Retina (tissue), 1 donor: ENCODE results near the gene TSC22D4.
"Not testable (repeated sequence)": the region's sequence is repeated elsewhere in the genome, so short reads cannot be mapped to it uniquely, and the experiment has no call there.

ENCODE experiments used
- DNase-seq: peaks from one replicate; pipeline ENCODE4 v3.0.0-alpha.2; 2016

TSC22D4 gene

DNA sequence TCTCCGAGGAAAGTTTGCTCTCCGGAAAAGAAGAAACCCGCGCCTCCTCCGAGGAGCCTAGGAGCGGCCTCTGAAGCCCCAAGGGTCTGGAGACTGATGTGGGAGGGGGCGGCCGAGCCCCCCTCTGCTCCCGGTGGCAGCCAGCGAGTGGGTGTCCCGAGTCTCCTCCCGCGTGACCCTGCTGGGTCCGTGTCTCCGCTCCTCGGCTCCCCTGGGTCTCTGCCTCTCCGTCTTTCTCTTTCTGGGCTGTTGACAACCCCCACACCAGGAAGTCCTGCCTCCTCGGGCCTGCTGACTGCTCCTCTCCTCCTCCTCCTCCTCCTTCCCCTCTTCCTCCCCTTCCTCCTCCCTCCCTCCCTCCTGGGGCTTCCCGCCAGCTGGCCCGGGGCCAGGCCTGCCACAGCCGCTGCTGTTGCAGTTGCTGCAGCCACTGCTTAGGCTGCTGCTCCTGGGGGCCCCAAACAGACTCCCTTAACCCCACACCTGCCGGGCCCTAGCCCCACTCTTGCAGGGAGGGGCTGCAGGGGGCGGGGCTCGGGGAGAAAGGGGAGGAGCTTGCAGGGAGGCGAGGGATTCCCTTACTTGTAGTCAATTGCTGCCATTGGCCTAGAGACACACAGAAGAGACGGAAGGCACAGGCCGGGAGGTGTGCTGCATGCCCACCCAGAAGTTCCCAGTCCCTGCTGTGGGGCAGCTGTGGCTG lies at the start of gene TSC22D4:
Gene TSC22D4, minus strand, starts transcription at position 257 of the 703 bp plus-strand sequence. CDS start 1,176 bp downstream, outside the sequence.
- peak; percentile 93 for DNase-seq

DNA sequence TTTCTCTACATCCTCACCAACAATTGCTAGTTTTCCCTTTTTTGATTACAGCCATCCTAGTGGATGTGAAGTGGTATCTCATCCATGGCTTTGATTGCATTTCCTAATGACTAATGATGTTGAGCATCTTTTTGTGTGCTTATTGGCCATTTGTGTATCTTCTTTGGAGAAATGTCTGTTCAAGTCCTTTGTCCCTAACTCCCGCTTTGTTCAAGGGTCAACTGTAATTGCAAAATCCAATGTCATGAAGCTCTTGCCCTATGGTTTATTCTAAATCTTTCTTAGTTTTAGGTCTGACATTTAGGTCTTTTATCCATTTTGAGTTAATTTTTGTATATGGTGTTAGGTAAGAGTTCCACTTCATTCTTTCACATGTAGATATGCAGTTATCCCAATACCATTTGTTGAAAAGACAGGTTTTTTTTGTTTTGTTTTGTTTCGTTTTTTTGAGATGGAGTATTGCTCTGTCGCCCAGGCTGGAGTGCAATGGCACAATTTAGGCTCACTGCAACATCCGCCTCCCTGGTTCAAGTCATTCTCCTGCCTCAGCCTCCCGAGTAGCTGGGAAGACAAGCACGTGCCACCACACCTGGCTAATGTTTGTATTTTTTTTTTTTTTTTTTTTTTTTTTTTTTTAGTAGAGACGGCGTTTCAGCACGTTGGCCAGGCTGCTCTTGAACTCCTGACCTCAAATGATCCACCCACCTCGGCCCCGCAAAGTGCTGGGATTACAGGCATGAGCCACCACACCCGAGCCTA lies 49.3 kb upstream of the TSC22D4 start:
- not testable (repeated sequence) for DNase-seq

DNA sequence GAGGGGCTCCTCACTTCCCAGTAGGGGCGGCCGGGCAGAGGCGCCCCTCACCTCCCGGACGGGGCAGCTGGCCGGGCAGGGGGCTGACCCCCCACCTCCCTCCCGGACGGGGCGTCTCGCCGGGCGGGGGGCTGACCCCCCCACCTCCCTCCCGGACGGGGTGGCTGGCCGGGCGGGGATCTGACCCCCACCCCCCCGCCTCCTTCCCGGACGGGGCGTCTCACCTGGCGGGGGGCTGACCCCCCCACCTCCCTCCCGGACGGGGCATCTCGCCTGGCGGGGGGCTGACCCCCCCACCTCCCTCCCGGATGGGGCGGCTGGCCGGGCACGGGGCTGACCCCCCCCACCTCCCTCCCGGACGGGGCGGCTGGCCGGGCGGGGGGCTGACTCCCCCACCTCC lies 44.2 kb upstream of the TSC22D4 start:
- not testable (repeated sequence) for DNase-seq

DNA sequence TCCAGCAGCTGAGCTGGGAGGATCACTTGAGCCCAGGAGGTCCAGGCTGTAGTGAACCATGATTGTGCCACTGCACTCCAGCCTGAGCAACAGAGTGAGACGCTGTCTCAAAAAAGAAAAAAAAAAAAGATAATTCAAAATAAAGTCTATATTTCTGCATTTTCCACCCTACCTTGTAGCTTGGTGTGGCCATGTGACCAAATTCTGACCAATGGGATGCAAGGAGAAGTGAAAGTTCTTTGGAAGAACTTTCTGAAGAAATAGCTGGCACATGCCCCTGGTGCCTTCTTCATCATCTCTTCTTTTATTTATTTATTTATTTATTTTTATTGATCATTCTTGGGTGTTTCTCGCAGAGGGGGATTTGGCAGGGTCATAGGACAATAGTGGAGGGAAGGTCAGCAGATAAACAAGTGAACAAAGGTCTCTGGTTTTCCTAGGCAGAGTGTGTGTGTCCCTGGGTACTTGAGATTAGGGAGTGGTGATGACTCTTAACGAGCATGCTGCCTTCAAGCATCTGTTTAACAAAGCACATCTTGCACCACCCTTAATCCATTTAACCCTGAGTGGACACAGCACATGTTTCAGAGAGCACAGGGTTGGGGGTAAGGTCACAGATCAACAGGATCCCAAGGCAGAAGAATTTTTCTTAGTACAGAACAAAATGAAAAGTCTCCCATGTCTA lies 43.0 kb upstream of the TSC22D4 start:
- DNase-seq: not testable (repeated sequence)

DNA sequence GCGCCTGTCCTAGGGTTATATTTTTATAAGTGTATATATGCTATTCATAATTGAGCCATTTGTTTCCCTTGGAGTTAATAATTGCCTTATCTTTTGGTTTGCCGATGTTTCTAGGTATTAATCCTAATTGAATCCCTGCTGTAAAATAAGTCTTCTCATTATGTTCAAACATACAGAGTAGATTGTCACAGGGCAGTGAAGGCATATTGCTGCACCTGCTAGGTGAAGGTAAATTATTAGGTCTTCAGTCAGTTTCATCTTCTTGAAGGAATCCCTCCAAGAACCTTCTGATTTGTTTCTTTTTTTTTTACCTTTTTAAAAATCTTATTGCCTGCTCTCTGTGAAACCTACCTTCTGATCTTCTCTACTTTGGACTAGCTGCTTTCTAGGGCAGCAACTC lies 42.1 kb upstream of the TSC22D4 start:
- DNase-seq: no peak

DNA sequence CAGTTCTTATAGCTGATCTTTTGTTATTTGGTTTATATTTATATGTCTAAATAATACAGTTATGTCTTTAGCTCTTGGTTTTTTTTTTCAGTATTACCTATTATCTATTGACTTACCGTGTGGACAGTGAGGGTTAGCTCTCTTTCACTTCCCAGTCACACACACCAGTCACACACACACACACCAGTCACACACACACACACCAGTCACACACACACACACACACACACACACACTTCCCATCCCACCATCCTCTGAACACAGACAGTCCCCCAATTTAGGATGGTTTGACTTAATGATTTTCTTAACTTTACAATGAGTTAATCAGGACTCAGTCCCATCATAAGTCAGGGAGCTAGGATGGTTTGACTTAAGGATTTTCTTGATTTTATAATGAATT lies 41.1 kb upstream of the TSC22D4 start:
- no peak for DNase-seq

DNA sequence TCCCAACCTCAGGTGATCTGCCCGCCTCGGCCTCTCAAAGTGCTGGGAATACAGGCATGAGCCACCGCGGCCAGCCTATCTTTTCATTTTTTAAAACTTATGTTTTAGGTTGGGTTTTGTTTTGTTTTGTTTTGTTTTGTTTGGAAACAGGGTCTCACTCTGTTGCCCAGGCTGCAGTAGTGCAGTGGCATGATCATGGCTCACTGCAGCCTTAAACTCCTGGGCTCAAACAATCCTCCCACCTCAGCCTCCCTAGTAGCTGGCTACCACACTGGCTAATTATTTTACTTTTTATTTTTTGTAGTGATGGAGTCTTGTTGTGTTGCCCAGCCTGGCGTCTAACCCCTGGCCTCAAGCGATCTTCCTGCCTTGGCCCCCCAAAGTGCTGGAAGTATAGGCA lies 40.6 kb upstream of the TSC22D4 start:
- DNase-seq: no peak

DNA sequence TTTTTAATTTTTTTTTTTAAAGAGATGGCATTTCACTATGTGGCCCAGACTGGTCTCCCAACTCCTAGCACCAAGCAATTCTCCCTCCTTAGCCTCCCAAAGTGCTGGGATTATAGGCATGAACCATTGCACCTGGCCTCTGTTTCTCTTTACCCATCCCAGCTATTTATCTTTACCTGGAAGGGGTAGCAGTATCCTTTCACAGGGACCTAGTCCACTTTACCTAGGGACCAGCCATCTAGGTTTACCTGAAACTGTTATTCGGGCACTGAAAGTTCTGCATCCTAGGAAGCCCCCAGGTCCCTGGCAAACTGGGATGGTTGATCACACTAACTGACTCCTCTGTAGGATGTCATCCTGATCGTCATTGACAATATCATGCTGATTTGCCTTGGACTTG lies 38.3 kb upstream of the TSC22D4 start:
- DNase-seq: no peak

DNA sequence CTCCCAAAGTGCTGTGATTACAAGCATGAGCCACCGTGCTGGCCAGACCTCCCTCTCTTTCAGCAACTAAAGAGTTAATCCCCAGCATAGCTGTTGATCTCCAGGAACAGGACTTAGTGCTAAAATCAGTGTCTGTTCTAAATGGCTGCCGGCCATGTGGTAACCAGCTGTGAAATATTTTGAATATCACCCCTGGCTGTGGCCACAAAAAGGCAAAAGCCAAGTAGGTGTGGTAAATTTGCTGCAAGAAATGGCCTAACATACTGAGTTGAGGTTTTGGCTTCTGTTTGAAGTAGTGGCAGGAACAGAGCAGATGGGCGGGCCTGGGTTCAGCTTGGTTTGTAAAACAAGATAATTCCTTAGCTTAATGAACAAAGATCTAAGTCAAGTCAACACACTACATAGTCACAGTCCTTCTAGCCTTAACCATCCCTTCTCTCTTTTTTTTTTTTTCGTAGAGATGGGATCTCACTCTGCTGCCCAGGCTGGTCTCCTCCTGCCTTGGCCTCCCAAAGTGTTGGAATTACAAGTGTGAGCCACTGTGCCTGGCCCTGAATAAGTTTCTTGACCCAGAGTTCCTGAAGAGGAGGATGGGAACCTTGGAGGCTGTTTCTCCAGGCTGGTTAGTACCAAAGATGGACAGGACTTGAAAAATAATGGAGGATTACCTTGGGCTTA lies 37.3 kb upstream of the TSC22D4 start:
- DNase-seq: no peak

DNA sequence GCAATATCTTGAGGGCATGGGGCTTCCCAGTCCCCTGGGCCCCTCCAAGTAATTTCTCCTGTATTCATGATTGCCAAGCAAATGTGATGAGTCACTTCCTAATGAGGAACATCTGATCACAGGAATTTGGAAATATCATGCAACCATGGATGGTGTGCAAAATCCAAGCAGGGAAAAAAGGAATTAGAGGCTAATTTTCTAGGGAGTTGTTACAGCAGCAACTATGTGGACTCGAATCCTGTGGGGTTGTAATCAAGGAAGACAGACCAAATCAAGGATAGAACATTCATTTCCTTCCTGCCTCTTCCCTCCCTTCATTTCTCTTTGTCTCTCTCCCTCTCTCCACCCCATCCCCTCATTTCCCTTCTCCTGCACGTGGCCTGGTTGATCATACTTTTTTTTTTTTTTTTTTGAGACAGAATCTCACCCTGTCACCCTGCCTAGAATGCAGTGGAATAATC lies 36.1 kb upstream of the TSC22D4 start:
- no peak for DNase-seq

DNA sequence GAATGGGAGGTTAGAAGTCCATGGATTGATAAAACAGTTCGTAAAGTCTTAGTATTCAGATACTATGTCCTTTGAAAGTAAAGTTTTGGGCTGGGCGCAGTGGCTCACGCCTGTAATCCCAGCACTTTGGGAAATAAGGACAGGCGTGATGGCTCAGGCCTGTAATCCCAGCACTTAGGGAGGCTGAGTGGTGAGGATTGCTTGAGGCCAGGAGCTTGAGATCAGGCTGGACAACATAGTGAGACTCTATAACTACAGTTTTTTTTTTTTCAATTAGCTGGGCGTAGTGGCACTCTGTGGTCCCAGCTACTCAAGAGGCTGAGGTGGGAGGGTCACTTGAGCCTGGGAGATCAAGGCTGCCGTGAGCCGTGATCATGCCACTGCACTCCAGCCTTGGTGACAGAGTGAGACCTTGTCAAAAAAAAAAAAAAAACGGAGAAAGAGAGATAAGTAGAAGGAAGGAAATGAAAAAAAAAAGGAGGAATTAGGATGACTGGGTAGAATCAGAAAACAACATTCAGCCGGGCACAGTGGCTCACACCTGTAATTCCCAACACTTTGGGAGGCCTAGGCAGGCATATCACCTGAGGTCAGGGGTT lies 34.3 kb upstream of the TSC22D4 start:
- no peak for DNase-seq

DNA sequence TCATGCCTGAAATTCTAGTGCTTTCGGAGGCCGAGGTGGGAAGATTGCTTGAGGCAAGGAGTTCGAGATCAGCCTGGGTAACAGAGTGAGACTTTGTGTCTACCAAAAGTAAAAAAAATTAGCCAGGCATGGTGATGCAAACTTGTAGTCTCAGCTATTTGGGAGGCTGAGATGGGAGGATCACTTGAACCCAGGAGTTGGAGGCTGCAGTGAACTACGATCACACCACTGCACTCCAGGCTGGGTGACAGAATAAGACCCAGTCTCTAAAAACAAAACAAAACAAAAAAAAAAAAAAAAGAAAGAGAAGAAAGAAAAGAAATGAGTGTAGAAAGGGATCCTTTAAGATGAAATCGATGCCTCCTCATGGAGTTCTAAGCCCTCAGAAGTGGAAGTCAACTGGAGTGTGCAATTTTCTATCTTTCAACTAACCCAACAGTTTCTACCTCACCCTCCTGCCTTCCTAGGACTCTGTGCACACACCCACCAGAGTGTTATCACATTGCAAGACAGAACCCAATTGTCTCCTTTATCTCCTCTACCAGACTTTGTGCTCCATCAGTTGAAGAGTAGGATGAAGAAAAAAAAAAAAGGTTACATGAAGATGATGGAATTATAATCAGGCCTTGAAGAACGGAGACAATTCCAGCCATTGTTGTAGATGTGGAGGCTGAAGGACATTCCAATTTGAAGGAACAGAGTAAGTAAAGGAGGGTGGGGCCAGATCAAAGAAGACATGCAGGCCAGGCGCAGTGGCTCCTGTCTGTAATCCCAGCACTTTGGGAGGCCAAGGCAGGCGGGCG lies 31.6 kb upstream of the TSC22D4 start:
- no peak for DNase-seq

DNA sequence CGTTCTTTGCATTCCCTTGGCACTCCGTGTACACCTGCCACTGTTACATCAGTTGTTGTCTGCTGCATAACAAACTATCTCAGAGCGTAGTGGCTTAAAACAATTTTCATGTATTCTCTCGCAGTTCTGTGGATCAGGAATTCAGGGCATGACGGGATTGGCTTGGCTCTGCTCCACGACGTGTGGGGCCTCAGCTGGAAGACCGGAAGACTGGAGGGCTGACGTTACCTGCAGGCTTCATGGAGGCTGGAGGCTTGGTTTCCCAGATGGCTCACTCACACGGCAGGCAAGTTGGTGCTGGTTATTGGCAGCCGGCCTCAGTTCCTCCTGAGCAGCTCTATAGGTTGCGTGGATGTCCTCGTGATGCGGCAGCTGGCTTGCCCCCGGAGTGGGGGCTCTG lies 30.2 kb upstream of the TSC22D4 start:
- no peak for DNase-seq

DNA sequence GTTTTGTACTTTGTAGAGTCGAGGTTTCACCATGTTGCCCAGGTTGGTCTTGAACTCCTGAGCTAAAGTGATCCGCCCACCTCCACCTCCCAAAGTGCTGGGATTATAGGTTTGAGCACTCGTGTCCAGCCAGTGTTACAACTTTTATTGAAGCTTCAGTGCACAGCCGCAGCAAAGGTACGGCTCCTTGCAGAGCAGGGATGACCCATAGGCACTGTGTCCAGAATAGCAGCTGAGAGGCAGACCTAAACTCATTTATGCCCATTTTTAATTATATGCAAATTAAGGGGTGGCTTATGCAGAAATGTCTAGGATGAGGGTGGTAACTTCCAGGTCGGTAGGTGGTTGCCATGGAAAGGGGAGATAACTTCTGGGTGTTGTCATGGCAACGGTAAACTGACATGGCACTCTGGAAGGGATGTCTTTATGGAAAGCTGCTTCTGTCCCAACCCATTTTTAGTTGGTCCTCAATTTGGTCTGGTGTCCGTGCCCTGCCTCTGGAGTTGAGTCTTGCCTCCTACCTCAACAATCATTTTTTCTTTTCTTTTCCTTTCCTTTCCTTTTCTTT lies 27.4 kb upstream of the TSC22D4 start:
- DNase-seq: no peak

DNA sequence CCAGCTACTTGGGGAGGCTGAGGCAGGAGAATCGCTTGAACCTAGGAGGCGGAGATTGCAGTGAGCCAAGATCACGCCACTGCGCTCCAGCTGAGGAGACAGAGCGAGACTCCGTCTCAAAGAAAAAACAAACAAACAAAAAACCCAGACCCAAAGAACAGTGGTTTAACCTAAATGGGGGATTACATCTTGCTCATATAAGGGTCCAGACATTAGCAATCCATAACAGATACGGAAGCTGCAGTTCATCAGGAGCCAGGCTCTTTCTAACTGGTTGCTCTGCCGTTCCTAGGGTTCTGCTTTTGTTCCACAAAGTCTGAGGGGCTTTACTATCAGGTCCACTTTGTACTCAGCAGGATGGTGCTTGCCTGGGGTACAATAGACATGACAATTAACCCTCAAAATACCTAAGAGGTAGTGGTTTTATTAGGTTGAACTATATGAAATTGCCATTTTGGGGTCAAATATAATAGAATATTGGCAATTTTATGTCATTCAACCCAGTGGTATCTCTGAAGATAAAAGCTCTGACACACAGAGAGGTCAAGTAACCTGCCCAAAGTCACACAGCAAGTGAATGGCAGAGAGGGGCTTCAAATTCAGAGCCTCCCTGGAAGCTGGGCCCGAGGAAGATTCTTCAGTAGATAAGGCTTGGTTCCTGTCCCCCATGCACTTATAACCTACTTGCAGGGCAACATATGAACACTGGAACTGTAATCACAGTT lies 26.0 kb upstream of the TSC22D4 start:
- no peak for DNase-seq

DNA sequence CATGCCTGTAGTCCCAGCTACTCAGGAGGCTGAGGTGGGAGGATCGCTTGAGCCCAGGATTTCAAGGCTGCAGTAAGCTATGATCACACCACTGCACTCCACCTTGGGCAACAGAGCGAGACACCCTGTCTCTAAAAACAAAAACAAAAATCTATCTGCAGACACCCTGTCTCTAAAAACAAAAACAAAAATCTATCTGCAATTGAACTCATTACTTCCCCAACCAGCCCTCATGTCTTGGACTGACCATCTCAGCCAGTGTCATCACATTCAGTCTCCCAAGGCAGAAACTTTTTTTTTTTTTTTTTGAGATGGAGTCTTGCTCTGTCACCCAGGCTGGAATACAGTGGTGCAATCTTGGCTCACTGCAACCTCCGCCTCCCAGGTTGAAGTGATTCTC lies 25.0 kb upstream of the TSC22D4 start:
- not testable (repeated sequence) for DNase-seq

DNA sequence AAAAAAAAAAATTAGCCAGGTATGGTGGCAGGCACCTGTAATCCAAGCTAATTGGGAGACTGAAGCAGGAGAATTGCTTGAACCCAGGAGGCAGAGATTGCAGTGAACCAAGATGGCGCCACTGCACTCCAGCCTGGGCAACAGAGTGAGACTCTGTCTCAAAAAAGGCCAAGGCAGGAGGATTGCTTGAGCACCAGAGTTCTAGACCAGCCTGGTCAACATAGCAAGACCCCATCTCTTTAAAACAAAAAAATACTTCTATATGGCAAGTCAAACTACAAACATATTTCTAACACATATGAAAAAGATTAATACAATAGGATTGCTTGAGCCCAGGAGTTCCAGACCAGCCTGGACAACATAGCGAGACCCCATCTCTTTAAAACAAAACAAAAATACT lies 21.7 kb upstream of the TSC22D4 start:
- DNase-seq: not testable (repeated sequence)

DNA sequence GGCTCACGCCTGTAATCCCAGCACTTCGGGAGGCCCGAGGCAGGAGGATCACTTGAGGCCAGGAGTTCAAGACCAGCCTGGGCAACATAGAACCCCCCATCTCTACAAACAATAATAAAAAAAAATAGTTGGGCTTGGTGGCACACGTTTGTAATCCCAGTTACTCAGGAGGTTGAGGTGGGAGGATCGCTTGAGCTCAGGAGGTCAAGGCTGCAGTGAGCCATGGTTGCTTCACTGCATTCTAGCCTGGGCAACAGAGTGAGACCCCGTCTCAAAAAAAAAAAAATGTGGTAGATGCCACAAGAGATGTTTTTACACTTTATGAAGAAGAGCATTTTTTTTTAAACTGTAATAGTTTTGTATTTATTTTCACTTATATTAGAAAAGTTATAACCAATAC lies 17.5 kb upstream of the TSC22D4 start:
- no peak for DNase-seq

DNA sequence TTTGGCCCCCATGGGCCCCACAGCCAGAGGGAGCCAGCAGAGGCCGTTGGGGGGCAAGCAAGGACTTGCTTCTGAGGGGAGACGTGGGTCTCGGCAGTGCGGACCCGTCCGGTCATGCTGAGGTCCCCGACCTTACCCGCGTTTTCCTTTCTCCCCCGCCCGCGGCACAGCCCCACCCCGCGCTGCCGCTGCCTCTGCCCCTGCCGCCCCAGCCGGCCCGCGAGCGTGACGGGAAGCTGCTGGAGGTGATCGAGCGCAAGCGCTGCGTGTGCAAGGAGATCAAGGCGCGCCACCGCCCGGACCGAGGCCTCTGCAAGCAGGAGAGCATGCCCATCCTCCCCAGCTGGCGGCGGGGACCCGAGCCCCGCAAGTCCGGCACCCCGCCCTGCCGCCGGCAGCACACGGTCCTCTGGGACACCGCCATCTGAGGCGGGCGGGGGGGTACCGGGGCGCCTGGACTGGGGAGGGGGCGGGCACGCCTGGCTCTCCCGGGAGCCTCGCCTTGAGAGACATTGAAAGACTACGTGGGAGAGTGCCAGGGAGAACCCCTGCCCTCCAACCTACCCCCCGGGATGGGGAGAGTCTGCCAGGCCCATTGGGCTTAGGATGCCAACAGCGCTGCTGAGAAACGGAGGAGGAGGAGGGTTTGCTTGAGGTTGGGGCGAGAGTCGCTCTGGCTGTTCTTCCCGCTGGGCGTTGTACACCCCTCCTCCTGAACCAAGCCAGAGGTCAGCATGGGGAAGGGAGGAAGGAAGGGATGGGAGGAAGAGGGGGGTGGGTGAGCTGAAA lies 14.7 kb upstream of the TSC22D4 start:
- DNase-seq: peak; percentile 56
